Lung (tissue), 12 donors: Measurements from ENCODE around the gene TMEM19. TPM values are rescaled to one million over a fixed set of nuclear protein-coding genes. Genes with fewer than 3 reads are reported as not detected.

ENCODE experiments used
- ATAC-seq: fragments of 200-7000 bp; cut with Tn5 transposase; one replicate; pipeline ENCODE4 v1.9.1; 2020; ENCODE audit warnings: moderate number of reproducible peaks; ENCODE audit not compliant: insufficient read depth, low FRiP score
- DNase-seq, 3 donors: peaks; one replicate each; pipeline ENCODE4 v3.0.0-alpha.2; 2013 to 2017
- H3K27ac ChIP-seq, 2 donors: one replicate each; pipeline ENCODE4 v1.5.1; 2013; ENCODE audit warnings: mild to moderate bottlenecking in 2 of 2, moderate library complexity in 2 of 2, control low read depth in 1 of 2, inconsistent platforms in 1 of 2, low read depth in 1 of 2, low read length in 1 of 2
- H3K27me3 ChIP-seq, 3 donors: one replicate each; pipeline ENCODE4 v1.5.1; 2013; ENCODE audit warnings: low read length in 2 of 3; ENCODE audit not compliant: control insufficient read depth in 3 of 3, insufficient read depth in 3 of 3
- H3K36me3 ChIP-seq, 4 donors: one replicate each; pipeline ENCODE4 v1.5.1; 2013; ENCODE audit warnings: low read length in 4 of 4, mild to moderate bottlenecking in 1 of 4, moderate library complexity in 1 of 4; ENCODE audit not compliant: control insufficient read depth in 4 of 4, insufficient read depth in 4 of 4
- H3K4me1 ChIP-seq, 5 donors: one replicate each; pipeline ENCODE4 v1.5.1; 2013; ENCODE audit warnings: low read length in 5 of 5, mild to moderate bottlenecking in 2 of 5, moderate library complexity in 1 of 5; ENCODE audit not compliant: control insufficient read depth in 5 of 5, insufficient read depth in 5 of 5
- H3K4me3 ChIP-seq: one replicate; pipeline ENCODE4 v1.5.1; 2013; ENCODE audit warnings: mild to moderate bottlenecking, control low read depth, moderate library complexity
- H3K9ac ChIP-seq, 2 donors: one replicate each; pipeline ENCODE4 v1.5.1; 2013; ENCODE audit warnings: low read length in 2 of 2, control low read depth in 1 of 2; ENCODE audit not compliant: insufficient read depth in 1 of 2
- H3K9me3 ChIP-seq, 4 donors: one replicate each; pipeline ENCODE4 v1.5.1; 2013; ENCODE audit warnings: low read length in 3 of 4, mild to moderate bottlenecking in 1 of 4, moderate library complexity in 1 of 4; ENCODE audit not compliant: control insufficient read depth in 4 of 4, insufficient read depth in 3 of 4
- WGBS, 2 donors: extraction: QIAGEN DNeasy Blood & Tissue Kit; methylation state at CpG; one replicate each; pipeline ENCODE4 v1.1.7; 2013; 5-methylcytosine and 5-hydroxymethylcytosine counted together
- polyA plus RNA-seq, 2 donors: library from polyadenylated mRNA; stranded (reverse); fragments of 200-250 nt; gene quantifications; one replicate each; pipeline ENCODE4 v1.2.1, GENCODE V29; 2013
- total RNA-seq, 2 donors: library from RNA; depleted of rRNA in 1 of 2; stranded (reverse); fragments of >200 nt in 1 of 2; gene quantifications; one replicate each; pipeline ENCODE4 v1.2.1, GENCODE V29; 2014 to 2021
- TF ChIP-seq, protein P1 (sequence below): IDR thresholded peaks from 2 replicates; pipeline ENCODE4 v1.5.1; 2012; ENCODE audit warnings: mild to moderate bottlenecking; ENCODE audit errors: control extremely low read depth, extremely low read depth
- donor health status: control.
- donor health status: control.
- donor health status: Bipolar disorder and iron deficiency.
- donor health status: healthy.
- donor health status: DM: yes; HTN: yes; CAD: no.

TMEM19 gene
- total and polyA plus RNA-seq, 4 donors: 8.9 to 25.2 (median 13.4) TPM

DNA sequence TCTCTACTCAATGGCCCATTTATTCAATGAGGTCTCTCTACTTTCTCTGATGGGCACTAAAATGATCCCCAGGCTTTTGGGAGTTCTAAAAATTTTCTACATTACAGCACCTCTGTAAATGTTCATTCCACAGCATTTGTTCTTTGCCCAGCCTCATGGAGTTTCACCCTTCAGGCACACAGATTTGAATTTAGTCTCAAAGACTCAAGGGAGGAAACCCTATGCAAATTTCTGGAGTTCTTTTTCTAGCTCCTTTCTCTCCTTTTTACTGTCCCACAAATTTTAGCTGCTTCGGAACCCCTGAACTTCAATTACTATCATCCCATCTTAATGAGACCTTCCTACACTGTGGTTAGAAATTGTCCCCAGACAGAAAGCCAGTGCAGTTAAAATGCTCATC lies 51.3 kb downstream of the TMEM19 start:
- H3K27ac ChIP-seq: no peak overlapping the region
- no peaks in the 10 kb centered on the region for H3K27me3 ChIP-seq
- TF ChIP-seq, protein P1, sequence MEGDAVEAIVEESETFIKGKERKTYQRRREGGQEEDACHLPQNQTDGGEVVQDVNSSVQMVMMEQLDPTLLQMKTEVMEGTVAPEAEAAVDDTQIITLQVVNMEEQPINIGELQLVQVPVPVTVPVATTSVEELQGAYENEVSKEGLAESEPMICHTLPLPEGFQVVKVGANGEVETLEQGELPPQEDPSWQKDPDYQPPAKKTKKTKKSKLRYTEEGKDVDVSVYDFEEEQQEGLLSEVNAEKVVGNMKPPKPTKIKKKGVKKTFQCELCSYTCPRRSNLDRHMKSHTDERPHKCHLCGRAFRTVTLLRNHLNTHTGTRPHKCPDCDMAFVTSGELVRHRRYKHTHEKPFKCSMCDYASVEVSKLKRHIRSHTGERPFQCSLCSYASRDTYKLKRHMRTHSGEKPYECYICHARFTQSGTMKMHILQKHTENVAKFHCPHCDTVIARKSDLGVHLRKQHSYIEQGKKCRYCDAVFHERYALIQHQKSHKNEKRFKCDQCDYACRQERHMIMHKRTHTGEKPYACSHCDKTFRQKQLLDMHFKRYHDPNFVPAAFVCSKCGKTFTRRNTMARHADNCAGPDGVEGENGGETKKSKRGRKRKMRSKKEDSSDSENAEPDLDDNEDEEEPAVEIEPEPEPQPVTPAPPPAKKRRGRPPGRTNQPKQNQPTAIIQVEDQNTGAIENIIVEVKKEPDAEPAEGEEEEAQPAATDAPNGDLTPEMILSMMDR: no peak
- no peak for DNase-seq
- 93 to 100% methylated on average over 1 of the region's 1 CpG for WGBS, 2 donors
- no peaks in the 10 kb centered on the region for H3K36me3 ChIP-seq
- no peak overlapping the region for H3K9ac ChIP-seq
- H3K4me1 ChIP-seq: no peaks in the 10 kb centered on the region
- no peak for ATAC-seq
- no peak overlapping the region for H3K4me3 ChIP-seq
- H3K9me3 ChIP-seq: peaks cover 0 to 2% (median 0%) of the 10 kb centered on the region in 4 donors

DNA sequence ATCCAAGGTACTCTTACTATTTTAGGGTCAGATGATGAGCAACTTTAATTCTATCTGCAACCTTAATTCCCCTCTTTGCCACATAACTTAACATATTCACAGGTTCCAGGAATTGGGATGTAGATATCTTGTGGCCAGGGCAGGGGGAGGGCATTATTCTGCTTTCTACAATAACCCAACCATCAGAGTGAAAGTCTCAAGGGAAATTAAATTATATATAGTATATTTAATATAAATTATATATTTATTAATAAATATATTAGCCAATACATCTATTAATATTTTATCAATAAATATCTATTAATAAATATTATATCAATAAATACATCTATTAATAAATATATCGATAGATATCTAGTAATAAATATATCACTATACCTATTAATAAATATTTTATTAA lies 57.1 kb downstream of the TMEM19 start:
- H3K36me3 ChIP-seq: no peaks in the 10 kb centered on the region
- H3K4me1 ChIP-seq: no peaks in the 10 kb centered on the region
- no peaks in the 10 kb centered on the region for H3K9me3 ChIP-seq
- DNase-seq (no peak), ATAC-seq (no peak)
- no peak overlapping the region for H3K9ac ChIP-seq
- H3K27ac ChIP-seq: no peak overlapping the region
- no peak overlapping the region for H3K4me3 ChIP-seq
- 0 to 90% methylated on average over 1 of the region's 1 CpG for WGBS, 2 donors
- TF ChIP-seq, protein P1: no peak
- H3K27me3 ChIP-seq: no peaks in the 10 kb centered on the region

DNA sequence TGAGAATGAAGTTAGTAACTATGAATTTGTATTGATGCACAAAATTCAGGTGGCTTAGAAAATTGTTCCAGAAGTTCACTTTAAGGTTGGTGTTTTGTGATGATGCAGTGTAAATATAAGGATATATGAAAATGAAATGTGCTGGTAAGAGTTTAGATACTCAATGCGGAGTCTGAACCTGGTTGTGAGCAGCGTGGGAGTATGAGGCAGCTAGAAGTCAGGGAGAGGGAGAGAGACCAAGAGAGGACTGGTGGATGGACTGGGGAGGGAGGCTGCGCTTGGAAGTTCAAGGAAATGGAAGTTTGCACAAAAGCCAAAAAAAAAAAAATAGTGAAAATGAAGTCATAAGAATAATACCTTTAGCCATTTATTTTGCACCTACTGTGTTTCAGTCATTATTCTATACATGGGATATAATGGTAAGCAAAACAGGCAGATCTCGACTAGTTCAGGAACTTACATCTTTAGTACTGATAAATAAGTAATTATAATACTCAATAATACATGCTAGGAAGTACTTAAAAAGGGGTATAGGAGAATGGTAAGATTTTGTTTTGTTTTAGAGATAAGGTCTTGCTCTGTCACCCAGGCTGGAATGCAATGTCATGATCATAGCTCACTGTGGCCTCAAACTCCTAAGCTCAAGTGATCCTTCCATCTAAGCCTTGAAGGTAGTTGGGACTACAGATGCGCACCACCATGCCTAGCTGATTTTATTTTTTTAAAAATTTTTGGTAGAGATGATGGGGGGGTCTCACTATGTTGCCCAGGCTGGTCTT lies 58.8 kb downstream of the TMEM19 start:
- 93% methylated on average over 5 of the region's 5 CpGs for WGBS, 2 donors
- ATAC-seq (no peak), DNase-seq (no peak)
- no peak overlapping the region for H3K27ac ChIP-seq
- H3K27me3 ChIP-seq: peaks cover 0 to 10% (median 3%) of the 10 kb centered on the region in 3 donors
- TF ChIP-seq, protein P1: no peak
- no peak overlapping the region for H3K4me3 ChIP-seq
- no peaks in the 10 kb centered on the region for H3K9me3 ChIP-seq
- no peak overlapping the region for H3K9ac ChIP-seq
- no peaks in the 10 kb centered on the region for H3K4me1 ChIP-seq
- H3K36me3 ChIP-seq: no peaks in the 10 kb centered on the region
